Dendritic cell treated with granulocyte-macrophage colony-stimulating factor and Interleukin-4, amounts not matched to agents 40 ng/mL and 50 ng/mL, for 4 days (primary cell): ENCODE data around the gene CHURC1.

ENCODE experiments used
- H3K27ac Mint-ChIP-seq: one replicate; pipeline ENCODE4 v1.8.0; 2022; ENCODE audit warnings: mild to moderate bottlenecking, mixed read lengths
- H3K27me3 Mint-ChIP-seq: one replicate; pipeline ENCODE4 v1.8.0; 2022; ENCODE audit warnings: mild to moderate bottlenecking, mixed read lengths
- H3K36me3 Mint-ChIP-seq: one replicate; pipeline ENCODE4 v1.8.0; 2022; ENCODE audit warnings: low read depth, mixed read lengths
- H3K4me1 Mint-ChIP-seq: one replicate; pipeline ENCODE4 v1.8.0; 2022; ENCODE audit warnings: low read depth, mixed read lengths
- H3K4me3 Mint-ChIP-seq: one replicate; pipeline ENCODE4 v1.8.0; 2022; ENCODE audit warnings: mild to moderate bottlenecking, moderate library complexity, mixed read lengths
- H3K9me3 Mint-ChIP-seq: one replicate; pipeline ENCODE4 v1.8.0; 2022; ENCODE audit warnings: mixed read lengths
- intact Hi-C: fragments of 100-400 bp; cut with micrococcal nuclease; formaldehyde crosslinking; loops from one replicate; pipeline ENCODE4 v1.15.0; 2022

CHURC1 gene

DNA sequence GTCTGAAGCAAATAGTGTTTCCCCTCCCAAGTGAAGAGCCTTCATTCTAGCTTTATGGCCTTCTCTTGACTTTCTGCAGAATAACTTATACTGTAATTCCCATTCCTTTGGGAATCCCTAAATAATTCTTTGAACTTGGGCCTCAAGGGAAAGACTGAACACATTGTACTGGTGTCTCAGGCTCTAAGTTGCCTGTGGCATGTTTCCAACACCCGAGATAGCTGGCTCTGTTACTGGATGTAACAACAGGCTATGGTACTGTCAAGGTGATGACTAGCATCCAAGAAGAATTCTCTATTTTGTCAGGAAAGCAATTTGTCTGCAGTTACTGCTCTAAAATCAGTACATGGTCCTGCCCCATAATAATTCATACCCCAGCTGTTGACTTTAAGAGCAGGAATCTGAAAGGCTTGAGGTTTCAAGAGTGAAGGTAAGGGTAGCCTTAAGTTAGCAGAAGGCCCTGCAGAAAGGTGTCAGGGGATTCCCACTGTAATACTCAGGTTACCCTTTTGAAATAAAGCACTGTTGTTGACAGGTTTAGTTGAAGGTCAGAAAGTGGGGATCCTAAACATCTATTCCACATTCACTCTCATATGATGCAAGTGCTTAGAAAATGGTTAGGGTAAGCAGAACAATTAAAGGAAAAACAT is 23.0 kb downstream of the CHURC1 start:
- H3K4me1 Mint-ChIP-seq = no peaks in the 10 kb centered on the region
- H3K9me3 Mint-ChIP-seq = no peaks in the 10 kb centered on the region
- H3K4me3 Mint-ChIP-seq = no peak overlapping the region
- H3K27ac Mint-ChIP-seq = no peak overlapping the region
- no peaks in the 10 kb centered on the region for H3K27me3 Mint-ChIP-seq
- intact Hi-C loops = no loop called here
- H3K36me3 Mint-ChIP-seq = peaks cover 95% of the 10 kb centered on the region

DNA sequence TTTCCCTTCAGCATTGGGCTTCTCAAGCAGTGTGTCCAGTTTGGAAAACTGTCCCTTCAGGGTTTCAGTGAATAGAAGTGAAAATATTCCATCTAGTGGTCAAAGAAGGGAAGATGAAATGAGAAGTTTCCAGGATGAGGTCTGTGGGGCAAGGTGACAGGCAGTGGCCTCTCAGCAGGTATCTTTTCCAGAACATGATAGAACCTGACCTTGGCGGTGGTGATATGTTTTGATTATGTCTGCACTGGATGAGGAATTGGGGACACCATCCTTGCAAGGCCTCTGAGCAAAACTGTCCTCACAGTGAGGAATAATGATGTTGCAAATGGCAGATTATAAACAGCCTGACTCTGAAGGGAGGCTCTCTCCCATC is 23.6 kb downstream of the CHURC1 start:
- intact Hi-C loops = no loop called here
- Mint-ChIP-seq H3K9me3 (no peaks in the 10 kb centered on the region), H3K4me1 (peaks cover 2% of the 10 kb centered on the region), H3K36me3 (peaks cover 93% of the 10 kb centered on the region), H3K4me3 (no peak overlapping the region), H3K27ac (no peak overlapping the region), H3K27me3 (no peaks in the 10 kb centered on the region)

DNA sequence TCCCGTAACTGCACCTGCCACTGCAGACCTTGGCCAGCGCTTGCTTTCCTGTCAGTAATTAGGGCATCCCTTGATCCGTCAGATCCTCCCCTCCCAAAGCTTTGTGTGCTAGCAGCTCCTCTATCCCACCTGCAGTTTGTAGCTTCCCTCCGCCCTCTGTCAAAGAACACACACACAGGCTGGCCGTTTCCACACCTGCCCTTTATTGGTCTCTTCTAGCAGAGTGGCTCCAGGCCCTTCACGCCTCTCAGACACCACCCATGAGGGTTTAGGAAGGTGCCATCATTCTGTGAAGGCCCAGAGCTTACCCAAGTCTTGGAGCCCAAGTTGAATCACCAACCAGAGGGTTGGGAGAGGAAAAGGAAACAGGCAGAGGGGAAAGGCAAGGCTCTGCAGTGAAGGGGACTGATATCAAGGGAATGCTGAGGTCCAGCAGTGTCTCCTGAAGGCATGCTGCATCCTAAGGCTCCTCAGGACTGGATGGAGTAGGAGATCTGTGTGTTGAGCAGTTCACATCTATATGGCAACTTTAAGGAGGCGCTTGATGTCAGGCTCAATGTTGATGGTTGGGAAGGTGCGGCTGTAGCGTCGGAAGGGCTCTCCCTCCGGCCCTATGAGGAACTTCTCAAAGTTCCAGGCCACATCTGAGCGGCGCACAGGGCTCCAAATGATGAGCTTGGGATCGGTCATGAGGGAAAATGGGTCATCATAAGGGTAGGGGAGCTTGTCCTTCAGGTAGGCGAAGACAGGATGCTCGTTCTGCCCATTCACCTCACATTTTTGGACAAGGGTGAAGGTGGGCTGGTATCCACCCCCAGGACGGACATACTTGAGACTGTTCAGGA is 24.9 kb downstream of the CHURC1 start:
- H3K27ac Mint-ChIP-seq = no peak overlapping the region
- H3K36me3 Mint-ChIP-seq = peaks cover 89% of the 10 kb centered on the region
- no peak overlapping the region for H3K4me3 Mint-ChIP-seq
- intact Hi-C loops = no loop called here
- no peaks in the 10 kb centered on the region for H3K27me3 Mint-ChIP-seq
- H3K9me3 Mint-ChIP-seq = no peaks in the 10 kb centered on the region
- peaks cover 16% of the 10 kb centered on the region for H3K4me1 Mint-ChIP-seq

DNA sequence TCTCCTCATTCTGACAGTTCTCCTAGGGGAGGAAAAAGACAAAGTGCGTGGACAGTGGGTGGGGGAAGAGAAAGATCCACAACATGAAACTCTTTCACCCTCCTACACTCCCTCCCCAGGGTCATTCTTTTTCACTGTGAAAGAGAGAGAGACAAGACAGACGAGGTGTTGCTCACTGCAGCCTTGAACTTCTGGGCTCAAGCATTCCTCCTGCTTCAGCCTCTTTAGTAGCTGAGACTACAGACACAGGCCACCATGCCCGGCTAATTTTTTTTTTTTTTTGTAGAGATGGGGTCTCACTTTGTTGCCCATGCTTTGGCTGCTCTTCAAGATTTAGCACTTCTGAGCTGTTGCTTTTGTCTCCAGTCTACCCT is 25.5 kb downstream of the CHURC1 start:
- no peak overlapping the region for H3K27ac Mint-ChIP-seq

DNA sequence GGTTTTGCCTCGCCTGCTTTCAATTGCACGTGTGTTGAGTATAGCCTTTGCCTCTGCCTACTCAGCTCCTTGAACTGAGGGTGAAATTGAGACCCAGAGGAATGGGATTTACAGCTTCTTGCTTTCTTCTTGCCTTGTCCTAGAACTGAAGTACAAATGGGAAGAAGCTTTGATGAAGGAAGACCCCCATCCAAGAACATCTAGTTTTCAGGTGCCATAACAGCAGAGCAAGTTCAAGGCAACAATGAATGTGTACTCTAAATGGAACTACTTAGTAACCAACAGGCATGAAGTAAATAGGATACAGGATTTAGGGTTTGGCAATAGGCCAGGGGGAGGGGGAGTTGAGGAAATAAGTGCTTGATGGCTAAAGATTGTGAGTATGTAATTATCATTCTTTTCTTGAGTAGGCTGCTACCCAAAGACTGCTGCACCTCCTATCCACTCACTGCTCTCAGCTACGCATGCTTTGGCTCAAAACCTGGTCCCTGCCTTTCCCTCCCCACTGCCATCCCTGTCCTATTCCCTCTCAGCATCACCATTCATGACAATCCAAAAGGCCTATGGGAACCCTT is 26.2 kb downstream of the CHURC1 start:
- H3K4me3 Mint-ChIP-seq = no peak overlapping the region
- no peaks in the 10 kb centered on the region for H3K27me3 Mint-ChIP-seq
- peaks cover 19% of the 10 kb centered on the region for H3K4me1 Mint-ChIP-seq
- no peaks in the 10 kb centered on the region for H3K9me3 Mint-ChIP-seq
- no peak overlapping the region for H3K27ac Mint-ChIP-seq
- intact Hi-C loops = no loop called here
- peaks cover 87% of the 10 kb centered on the region for H3K36me3 Mint-ChIP-seq

More for the DNA sequence above, 25.5 kb downstream of the CHURC1 start:
- intact Hi-C loops = no loop called here
- Mint-ChIP-seq H3K36me3 (peaks cover 87% of the 10 kb centered on the region), H3K4me1 (peaks cover 19% of the 10 kb centered on the region), H3K9me3 (no peaks in the 10 kb centered on the region), H3K4me3 (no peak overlapping the region), H3K27me3 (no peaks in the 10 kb centered on the region)

DNA sequence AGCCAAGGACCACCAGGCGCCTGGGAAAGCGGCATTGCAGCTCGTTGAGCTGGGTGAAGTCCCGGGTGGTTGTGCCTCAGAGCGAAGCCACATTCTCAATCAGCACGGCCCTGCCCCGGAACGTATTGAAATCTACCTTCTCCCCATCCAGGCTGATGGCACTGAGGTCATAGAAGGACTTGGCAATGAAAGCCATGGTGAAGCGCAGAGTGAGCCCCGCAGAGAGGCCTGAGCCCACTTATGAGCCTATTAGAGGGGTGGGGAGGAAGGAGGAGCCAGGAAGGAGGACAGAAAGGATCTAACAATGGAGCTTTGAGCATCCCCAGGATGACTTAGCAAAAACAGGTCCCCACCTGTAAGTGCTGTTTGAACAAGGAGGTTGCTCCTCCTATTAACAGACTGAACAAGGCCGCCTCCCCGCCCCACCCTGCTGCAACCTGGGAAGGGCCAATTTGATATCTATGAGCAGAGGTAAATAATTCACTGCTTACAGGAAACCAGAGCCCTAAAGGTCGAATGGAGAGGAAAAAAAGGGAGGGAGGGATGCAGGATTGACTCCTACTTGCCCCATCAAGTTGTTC is 28.4 kb downstream of the CHURC1 start, which contains the start of gene GPX2:
Gene GPX2, minus strand, starts transcription at position 215 of the 581 bp plus-strand sequence. Its CDS starts 19 bp downstream, at position 196.
- no peaks in the 10 kb centered on the region for H3K9me3 Mint-ChIP-seq
- H3K4me1 Mint-ChIP-seq = peaks cover 26% of the 10 kb centered on the region
- H3K27ac Mint-ChIP-seq = no peak within 1 kb of the TSS
- H3K36me3 Mint-ChIP-seq = peaks cover 80% of the 10 kb centered on the region
- no peak within 1 kb of the TSS for H3K4me3 Mint-ChIP-seq
- intact Hi-C loops = no loop called here
- no peaks in the 10 kb centered on the region for H3K27me3 Mint-ChIP-seq

DNA sequence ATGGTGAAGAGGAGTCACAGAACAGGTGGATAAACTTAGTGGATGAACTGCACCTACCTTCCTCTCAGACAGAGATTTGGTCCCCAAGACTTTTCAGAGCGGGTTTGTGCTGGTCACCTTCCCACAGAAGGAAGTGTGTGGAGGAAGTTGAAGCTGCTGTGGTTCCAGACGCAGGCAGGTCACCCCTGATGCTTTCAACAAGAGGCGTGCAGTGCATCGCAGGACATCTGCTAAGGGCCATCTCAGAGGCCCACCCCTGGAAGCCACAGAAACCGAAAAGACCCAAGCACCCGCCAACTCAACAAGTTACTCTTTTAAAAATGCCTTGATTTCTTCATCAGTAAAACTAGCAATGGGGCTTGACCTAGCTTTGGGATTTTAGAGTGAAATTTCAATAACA is 29.3 kb downstream of the CHURC1 start:
- Mint-ChIP-seq H3K9me3 (no peaks in the 10 kb centered on the region), H3K27ac (no peak overlapping the region), H3K27me3 (no peaks in the 10 kb centered on the region), H3K36me3 (peaks cover 80% of the 10 kb centered on the region), H3K4me1 (peaks cover 26% of the 10 kb centered on the region), H3K4me3 (no peak overlapping the region)
- intact Hi-C loops = no loop called here

DNA sequence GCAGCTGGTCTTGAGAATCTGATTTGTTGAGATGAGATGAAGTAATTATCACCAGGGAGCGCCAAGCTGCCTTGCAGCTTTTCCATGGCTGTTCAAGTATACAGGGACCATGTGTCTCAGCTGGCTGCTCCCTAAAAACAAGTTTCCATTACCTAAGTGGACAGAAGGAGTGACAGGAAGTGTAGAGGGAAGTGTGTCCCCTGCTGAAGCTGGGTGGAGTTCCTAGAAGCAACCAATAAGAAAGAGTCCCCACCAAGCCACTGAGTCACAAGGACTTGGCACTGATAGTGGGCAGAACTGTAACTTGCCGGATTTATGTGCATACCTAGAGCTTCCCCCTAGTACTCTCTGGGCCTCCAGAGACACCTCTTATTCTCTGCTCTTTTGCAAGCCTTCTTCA is 29.8 kb downstream of the CHURC1 start:
- Mint-ChIP-seq H3K27ac (no peak overlapping the region), H3K4me1 (peaks cover 26% of the 10 kb centered on the region), H3K9me3 (no peaks in the 10 kb centered on the region), H3K4me3 (no peak overlapping the region), H3K27me3 (no peaks in the 10 kb centered on the region), H3K36me3 (peaks cover 75% of the 10 kb centered on the region)
- intact Hi-C loops = no loop called here

DNA sequence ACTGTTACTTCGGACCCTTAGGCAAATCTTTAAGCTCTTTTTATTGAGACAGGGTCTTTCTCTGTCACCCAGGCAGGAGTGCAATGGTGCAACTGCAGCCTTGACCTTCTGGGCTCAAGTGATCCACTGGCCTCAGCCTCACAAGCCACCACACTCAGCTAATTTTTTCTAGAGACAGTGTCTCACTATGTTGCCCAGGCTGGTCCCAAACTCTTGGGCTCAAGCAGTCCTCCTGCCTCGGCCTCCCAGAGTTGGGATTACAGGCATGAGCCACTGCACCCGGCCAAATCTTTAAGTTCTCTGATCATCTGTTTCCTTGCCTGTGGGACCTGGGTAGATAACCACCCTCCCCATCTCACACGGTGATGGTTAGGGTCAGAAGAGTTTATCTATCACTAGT is 30.6 kb downstream of the CHURC1 start:
- Mint-ChIP-seq H3K27ac (no peak overlapping the region), H3K4me1 (peaks cover 26% of the 10 kb centered on the region), H3K36me3 (peaks cover 69% of the 10 kb centered on the region)

DNA sequence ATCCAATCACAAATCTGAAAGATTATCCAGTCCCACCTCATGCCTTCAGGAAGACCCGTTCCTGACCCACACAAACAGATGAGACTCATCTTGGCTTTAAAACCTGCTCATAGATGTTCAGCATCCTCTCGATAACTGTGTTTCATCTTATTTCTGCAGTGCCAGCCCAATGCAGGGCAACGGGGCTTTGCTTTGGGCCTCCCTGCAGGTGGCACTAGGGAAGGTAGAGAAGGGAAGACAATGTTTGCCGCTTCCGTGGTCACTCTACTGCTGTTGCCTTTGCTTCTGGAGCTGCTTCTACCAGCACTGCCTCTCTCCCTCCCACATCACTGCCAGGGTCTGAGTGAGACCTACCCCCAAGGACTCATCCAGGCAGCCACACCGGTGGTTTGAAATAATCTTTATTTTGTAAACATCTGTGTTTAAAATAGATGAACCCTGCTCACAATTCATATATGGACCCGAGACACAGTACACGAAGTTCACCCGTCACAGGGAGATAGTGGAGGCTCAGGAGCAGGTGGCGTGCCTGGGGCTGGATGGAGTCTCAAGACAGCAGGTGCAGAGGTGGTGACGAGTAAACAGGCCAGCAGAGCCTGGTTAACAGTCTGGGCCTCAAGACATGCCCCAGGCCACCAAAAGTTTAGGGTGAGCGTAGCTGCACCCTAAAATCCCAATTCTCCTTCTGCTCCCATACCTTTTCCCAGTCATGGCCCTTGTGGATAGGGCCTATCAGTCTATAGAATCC is 31.4 kb downstream of the CHURC1 start:
- Mint-ChIP-seq H3K36me3 (peaks cover 67% of the 10 kb centered on the region), H3K9me3 (no peaks in the 10 kb centered on the region), H3K4me3 (no peak overlapping the region), H3K27me3 (no peaks in the 10 kb centered on the region), H3K4me1 (peaks cover 26% of the 10 kb centered on the region), H3K27ac (no peak overlapping the region)
- intact Hi-C loops = no loop called here

More for the DNA sequence above, 30.6 kb downstream of the CHURC1 start:
- Mint-ChIP-seq H3K4me3 (no peak overlapping the region), H3K9me3 (no peaks in the 10 kb centered on the region), H3K27me3 (no peaks in the 10 kb centered on the region)
- intact Hi-C loops = no loop called here

DNA sequence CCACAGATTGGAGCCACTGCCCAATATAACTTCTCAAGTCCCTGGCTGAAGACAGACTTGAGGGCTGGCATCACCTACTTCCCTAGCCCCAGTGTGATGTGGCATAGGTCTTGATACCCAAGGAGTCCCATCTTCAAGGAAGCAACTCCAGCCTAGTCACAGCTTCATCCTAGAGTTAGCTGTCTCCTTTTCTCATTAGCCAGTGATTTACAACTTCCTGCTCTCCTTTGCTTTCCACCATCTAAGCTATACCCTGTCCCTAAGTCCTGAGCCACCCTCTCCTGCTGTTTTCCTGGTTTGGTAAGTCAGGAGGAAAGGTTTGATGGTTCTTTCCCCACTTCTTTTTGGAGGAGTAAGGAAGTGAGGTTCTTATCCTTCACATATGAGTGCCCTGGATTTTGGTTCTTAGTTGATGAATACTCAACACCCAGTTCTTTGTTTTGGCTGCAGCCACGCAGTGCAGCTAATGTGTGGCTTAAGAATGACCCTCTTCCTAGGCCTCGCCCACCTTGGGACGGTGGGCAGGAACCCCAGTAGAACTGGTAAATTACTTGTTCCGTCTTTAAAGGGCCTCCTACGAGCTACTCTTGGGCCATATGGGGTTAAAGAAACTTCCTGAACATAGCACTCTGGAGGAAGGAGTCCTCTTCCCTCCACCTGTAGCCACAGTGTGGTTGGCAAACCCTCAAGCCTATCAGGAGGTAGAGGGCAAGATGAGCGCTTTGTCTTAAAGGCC is 32.2 kb downstream of the CHURC1 start:
- Mint-ChIP-seq H3K9me3 (no peaks in the 10 kb centered on the region), H3K27ac (no peak overlapping the region), H3K4me1 (peaks cover 26% of the 10 kb centered on the region), H3K4me3 (no peak overlapping the region), H3K27me3 (no peaks in the 10 kb centered on the region), H3K36me3 (peaks cover 62% of the 10 kb centered on the region)
- intact Hi-C loops = no loop called here

DNA sequence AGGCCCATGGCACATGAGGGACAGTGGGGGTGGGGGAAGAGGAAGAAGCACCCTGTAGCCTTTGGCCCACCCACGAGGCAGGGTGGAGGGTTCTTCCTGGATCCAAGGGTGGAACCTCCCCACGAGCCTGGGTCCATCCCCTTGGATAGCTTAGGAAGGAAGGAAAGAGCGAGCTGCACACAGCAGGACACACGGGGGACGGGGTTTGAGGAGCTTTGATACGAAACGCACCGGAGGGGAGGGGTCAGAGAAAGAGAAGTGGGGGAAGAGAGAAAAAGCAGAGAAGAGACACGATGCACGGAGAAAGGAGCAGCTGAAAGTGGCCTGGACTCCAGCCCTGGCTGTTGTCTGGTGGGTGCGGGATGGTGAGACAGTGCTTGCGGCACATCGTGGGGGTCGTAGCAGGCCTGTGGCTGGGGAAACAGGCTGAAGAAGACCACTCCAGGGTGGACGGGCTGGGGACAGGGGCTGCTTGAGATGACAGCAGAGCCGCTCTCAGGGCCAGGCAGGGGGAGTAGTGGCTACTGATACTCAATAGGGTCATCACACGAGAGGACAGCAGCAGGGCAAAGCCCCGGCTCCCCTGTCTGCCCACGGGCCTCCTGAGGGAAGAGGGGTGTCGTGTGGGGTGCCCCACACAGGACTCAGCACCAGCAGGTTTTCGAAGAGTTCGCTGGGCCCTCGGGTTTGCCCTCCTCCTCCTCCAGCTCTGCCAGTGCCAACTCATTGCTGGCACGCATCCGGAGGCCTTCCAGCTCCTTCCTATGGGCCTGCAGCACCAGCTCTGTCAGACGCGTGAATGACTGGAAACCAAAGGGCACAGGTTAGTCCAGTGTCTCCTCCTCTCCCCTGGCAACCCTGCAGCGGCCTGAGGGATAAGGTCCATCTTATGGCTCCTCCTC is 33.7 kb downstream of the CHURC1 start:
- Mint-ChIP-seq H3K9me3 (no peaks in the 10 kb centered on the region), H3K27ac (no peak overlapping the region), H3K36me3 (peaks cover 52% of the 10 kb centered on the region), H3K27me3 (no peaks in the 10 kb centered on the region), H3K4me1 (peaks cover 22% of the 10 kb centered on the region), H3K4me3 (no peak overlapping the region)
- intact Hi-C loops = no loop called here
